ENCODE measurements around the gene ERI3. TPM values are rescaled to one million over a fixed set of nuclear protein-coding genes. Genes with fewer than 3 reads are reported as not detected.

ERI3 gene
- total and polyA plus RNA-seq, 2 donors (not counting 3 experiments of a cell fraction or from before 2014, with no cell fraction given) = 45.3 to 94.0 TPM

- Histone ChIP-seq H3K9me1 (replicated peaks; ENCODE audit: control insufficient read depth, extremely low read depth, insufficient read depth, low read length) (no peaks in the 10 kb centered on the region), H3K4me1 (ENCODE audit: control insufficient read depth, extremely low read depth, insufficient read depth, low read length) (peaks cover 11% of the 10 kb centered on the region), H4K20me1 (replicated peaks; ENCODE audit: control insufficient read depth, extremely low read depth, insufficient read depth, low read length) (no peaks in the 10 kb centered on the region), H3K27me3 (ENCODE audit: control insufficient read depth in 2 of 2, insufficient read depth in 2 of 2, low read length in 2 of 2) (no peaks in the 10 kb centered on the region), H3K27ac (ENCODE audit: insufficient read depth, low read depth, low read length) (no peak overlapping the region), H2AFZ (ENCODE audit: low read depth, low read length) (no peak overlapping the region), H3K4me3 (replicated peaks in 1 of 3; ENCODE audit: insufficient read depth in 1 of 3, low read depth in 1 of 3, low read length in 3 of 3) (no peak overlapping the region), H3K4me2 (ENCODE audit: insufficient read depth, low read length) (no peak overlapping the region), H3K36me3 (ENCODE audit: control insufficient read depth in 2 of 2, extremely low read depth in 1 of 2, insufficient read depth in 2 of 2, low read length in 2 of 2) (peaks cover 0 to 2% of the 10 kb centered on the region in 2 experiments), H3K9ac (replicated peaks; ENCODE audit: extremely low read depth, insufficient read depth, low read length) (no peak overlapping the region), H3K9me3 (replicated peaks; ENCODE audit: control insufficient read depth, insufficient read depth, low read length) (no peaks in the 10 kb centered on the region), H3K79me2 (ENCODE audit: control insufficient read depth, insufficient read depth, low read length) (no peaks in the 10 kb centered on the region)
- FAIRE-seq (no peak), DNase-seq (ENCODE audit: low read depth, low spot score) (no peak)
- ChIA-PET POLR2A (no interaction called here), CTCF (interaction anchor here (4.3 kb wide), 1 partner anchor 23 kb away, joined by 39 read pairs; no protein-coding TSS in a partner anchor)
- dilution Hi-C loops (cut with MboI; ENCODE audit: extremely low pct_ligation_motif_present, low sequenced_read_pairs) (no loop called here), intact Hi-C loops (cut with micrococcal nuclease) (no loop called here)
- TF ChIP-seq CTCF (IDR thresholded peaks at IDR 0.05; ENCODE audit: extremely low read depth in 1 of 2, insufficient read depth in 1 of 2, low read depth in 1 of 2, low read length in 2 of 2) (no peak), MAX (IDR thresholded peaks at IDR 0.05; ENCODE audit: insufficient read depth, insufficient read length) (no peak), FOS (IDR thresholded peaks at IDR 0.05; ENCODE audit: borderline replicate concordance, insufficient read depth, low read length) (no peak), POLR2AphosphoS5 (IDR thresholded peaks at IDR 0.05; ENCODE audit: insufficient read depth, low read depth, low read length) (no peak), MYC (IDR thresholded peaks at IDR 0.05; ENCODE audit: low read depth, low read length) (no peak), POLR2A (IDR thresholded peaks at IDR 0.05; ENCODE audit: low read depth, low read length) (no peak), GATA2 (IDR thresholded peaks at IDR 0.05; ENCODE audit: insufficient read depth, insufficient read length, low read depth, low read length) (no peak), JUN (IDR thresholded peaks at IDR 0.05; ENCODE audit: borderline replicate concordance, insufficient read depth, insufficient read length, low read depth) (no peak), EZH2 (IDR thresholded peaks at IDR 0.05; ENCODE audit: borderline replicate concordance, low read depth, low read length, severe bottlenecking) (no peak)
- no TSS peak for BruUV-seq (replicated peaks)
These were observed 114.0 kb downstream of the ERI3 start for GRCh38 chr1:44240802-44241671.

Data from endothelial cell of umbilical vein (primary cell).